Heart left ventricle (tissue), 13 donors: Measurements from ENCODE around the gene KCNIP3.
"Not testable (repeated sequence)": the region's sequence is repeated elsewhere in the genome, so short reads cannot be mapped to it uniquely, and the experiment has no call there.

ENCODE experiments used
- CTCF ChIP-seq, 12 donors: fragments of 200-600 bp; sonication (generic) in 4 of 12; IDR thresholded peaks; one replicate each; pipeline versions ENCODE4 v1.5.0 to v1.8.0; 2018 to 2022; ENCODE audit warnings: antibody characterized with exemption in 12 of 12, mild to moderate bottlenecking in 5 of 12
- POLR2A ChIP-seq, 2 donors: fragments of 450-650 bp; IDR thresholded peaks; one replicate each; pipeline ENCODE4 v1.6.1; 2017; ENCODE audit warnings: antibody characterized with exemption in 2 of 2, mild to moderate bottlenecking in 2 of 2, moderate library complexity in 2 of 2
- donor health status: ischemic (EF 13 %, LVEDD 7.1; RV severe dilation, severe dysfunction).
- donor health status: DM: no; HTN: yes; CAD: no.
- donor health status: DM: no; HTN: no; CAD: no.
- donor health status: ischemic (EF 25% LVEDD 6.9; RV normal size, moderate dysfunction).
- donor health status: ischemic (EF 25% LVEDD 5.7; RV mildly dilated, moderate dysfunction).
- donor health status: ischemic (EF 35%, LVEDD 5.7; RV mildly dilated, moderate dysfunction).
- donor health status: nonischemic (EF 11% LVEDD 7.7; RV severe dilation, severe dysfunction).
- donor health status: DM: yes; HTN: yes; CAD: no.
- donor health status: PGD.
- donor health status: ischemic (EF 29% LVEDD 5.4; RV normal size, mild dysfunction).
- donor health status: nonischemic (EF 23%, LVEDD 6.1; RV moderate dilation, normal function).

GRCh38 chr2:95403824-95404223 is 106.7 kb downstream of the KCNIP3 start:
- not testable (repeated sequence) for TF ChIP-seq CTCF, POLR2A (IDR thresholded peaks at IDR 0.05)
